SK-N-SH (cell line): ENCODE results near the gene OR9Q1. TPM values are rescaled to one million over a fixed set of nuclear protein-coding genes. Genes with fewer than 3 reads are reported as not detected.

Source experiments
- CTCF ChIA-PET: fragments of 300-600, 350-600 bp; formaldehyde crosslinking; extraction: SDS; loops from one replicate; lab custom pipeline; 2021; lab: Yijun Ruan, JAX
- POLR2A ChIA-PET: fragments of 350-600 bp; sonication (Branson Sonifier 250); formaldehyde crosslinking; extraction: SDS; loops from one replicate; lab custom pipeline; 2020; ENCODE audit warnings: antibody characterized with exemption, inconsistent platforms; lab: Yijun Ruan, JAX
- DNase-seq: peaks from one replicate; pipeline ENCODE4 v3.0.0; 2012
- H2AFZ ChIP-seq: fragments of 200-600 bp; sonication (generic); 2 replicates; pipeline ENCODE4 v1.8.1; 2016; ENCODE audit warnings: antibody characterized with exemption, mild to moderate bottlenecking, low read depth
- H3F3A ChIP-seq: fragments of 200-600 bp; sonication (generic); replicated peaks from 2 replicates; pipeline ENCODE3; 2016; ENCODE audit warnings: antibody characterized with exemption, mild to moderate bottlenecking; ENCODE audit not compliant: insufficient read depth
- H3K27ac ChIP-seq, 2 experiments: fragments of 200-500 bp in 1 of 2; fragments of 200-600 bp in 1 of 2; sonication (Bioruptor generic) in 1 of 2; sonication (generic), shearing (Covaris generic) in 1 of 2; 2 replicates each; pipeline versions ENCODE4 v1.5.1 to v1.6.1; 2014 to 2016; ENCODE audit warnings: low read depth in 2 of 2, inconsistent platforms in 1 of 2, low read length in 1 of 2, mild to moderate bottlenecking in 1 of 2, mixed read lengths in 1 of 2
- H3K27me3 ChIP-seq: fragments of 200-600 bp; sonication (generic), shearing (Covaris generic); 2 replicates; pipeline ENCODE4 v1.6.1; 2016; ENCODE audit warnings: mixed run types; ENCODE audit not compliant: insufficient read depth
- H3K36me3 ChIP-seq, 2 experiments: fragments of 200-500 bp in 1 of 2; fragments of 200-600 bp in 1 of 2; sonication (Bioruptor generic) in 1 of 2; sonication (generic) in 1 of 2; replicated peaks in 1 of 2; 2 replicates each; pipeline versions ENCODE3 to v1.5.1; 2014 to 2016; ENCODE audit warnings: low read length in 1 of 2, mild to moderate bottlenecking in 1 of 2; ENCODE audit not compliant: insufficient read depth in 2 of 2, control insufficient read depth in 1 of 2
- H3K4me1 ChIP-seq, 2 experiments: fragments of 200-500 bp in 1 of 2; fragments of 200-600 bp in 1 of 2; sonication (Bioruptor generic) in 1 of 2; sonication (generic), shearing (Covaris generic) in 1 of 2; 2 replicates each; pipeline versions ENCODE4 v1.5.1 to v1.6.1; 2014 to 2016; ENCODE audit warnings: low read depth in 1 of 2, low read length in 1 of 2, mixed run types in 1 of 2; ENCODE audit not compliant: insufficient read depth in 2 of 2, control insufficient read depth in 1 of 2
- H3K4me2 ChIP-seq: fragments of 200-600 bp; sonication (generic), shearing (Covaris generic); 2 replicates; pipeline ENCODE4 v1.6.1; 2017; ENCODE audit warnings: mixed run types
- H3K4me3 ChIP-seq, 2 experiments: fragments of 200-500 bp in 1 of 2; fragments of 200-600 bp in 1 of 2; sonication (Bioruptor generic) in 1 of 2; sonication (generic), shearing (Covaris generic) in 1 of 2; 2 replicates each; pipeline versions ENCODE4 v1.5.1 to v1.8.1; 2014 to 2016; ENCODE audit warnings: low read depth in 2 of 2, inconsistent platforms in 1 of 2, low read length in 1 of 2, mild to moderate bottlenecking in 1 of 2, mixed read lengths in 1 of 2, moderate library complexity in 1 of 2
- H3K79me2 ChIP-seq: fragments of 200-600 bp; sonication (generic); 2 replicates; pipeline ENCODE4 v1.8.1; 2017; ENCODE audit warnings: mild to moderate bottlenecking; ENCODE audit not compliant: insufficient read depth
- H3K9ac ChIP-seq: fragments of 200-600 bp; sonication (generic); 2 replicates; pipeline ENCODE4 v1.6.1; 2017; ENCODE audit warnings: mixed run types
- H3K9me2 ChIP-seq: fragments of 200-600 bp; sonication (generic); 2 replicates; pipeline ENCODE4 v1.6.1; 2017; ENCODE audit warnings: mixed run types
- H3K9me3 ChIP-seq: fragments of 200-600 bp; sonication (generic); 2 replicates; pipeline ENCODE4 v1.6.1; 2017; ENCODE audit warnings: mixed run types, mild to moderate bottlenecking, moderate library complexity
- H4K20me1 ChIP-seq: fragments of 200-600 bp; sonication (generic); 2 replicates; pipeline ENCODE4 v1.6.1; 2017; ENCODE audit warnings: mild to moderate bottlenecking, mixed run types; ENCODE audit not compliant: insufficient read depth
- EZH2phosphoT487 ChIP-seq: fragments of 200-600 bp; sonication (generic); IDR thresholded peaks from 2 replicates; pipeline ENCODE4 v1.6.1; 2017; ENCODE audit warnings: low read depth, mixed run types, mild to moderate bottlenecking, antibody characterized with exemption, moderate library complexity, borderline replicate concordance
- IRF3 ChIP-seq: fragments of 150-350 bp; IDR thresholded peaks from 2 replicates; pipeline ENCODE4 v1.6.1; 2016; ENCODE audit warnings: mild to moderate bottlenecking, low read depth, low read length
- MEF2A ChIP-seq: IDR thresholded peaks from 2 replicates; pipeline ENCODE4 v1.4.0; 2012; ENCODE audit warnings: low read depth, borderline replicate concordance
- POLR2AphosphoS5 ChIP-seq: IDR thresholded peaks from 2 replicates; pipeline ENCODE4 v1.6.1; 2012; ENCODE audit warnings: low read depth, low read length
- RAD21 ChIP-seq: IDR thresholded peaks from 2 replicates; pipeline ENCODE4 v1.6.1; 2012; ENCODE audit warnings: mild to moderate bottlenecking, low read length
- REST ChIP-seq: IDR thresholded peaks from 2 replicates; pipeline ENCODE4 v1.6.1; 2012; ENCODE audit warnings: mild to moderate bottlenecking, low read depth, low read length, moderate library complexity
- RXRA ChIP-seq: IDR thresholded peaks from 2 replicates; pipeline ENCODE4 v1.4.0; 2012; ENCODE audit warnings: low read depth, mild to moderate bottlenecking, borderline replicate concordance
- TAF1 ChIP-seq: IDR thresholded peaks from 2 replicates; pipeline ENCODE4 v1.6.1; 2012; ENCODE audit warnings: low read depth, mild to moderate bottlenecking, low read length, moderate library complexity, borderline replicate concordance
- USF1 ChIP-seq: IDR thresholded peaks from 2 replicates; pipeline ENCODE4 v1.4.0; 2012; ENCODE audit warnings: low read depth, borderline replicate concordance
- WGBS: methylation state at CpG from one replicate; pipeline ENCODE4 v1.1.6; 2017; ENCODE audit warnings: low lambda C conversion rate; 5-methylcytosine and 5-hydroxymethylcytosine counted together
- polyA plus RNA-seq, 3 experiments: library from polyadenylated mRNA; depleted of rRNA; stranded (reverse); fragments of >200 nt; gene quantifications; 2 replicates each; pipeline ENCODE4 v1.2.3, GENCODE V29; 2012
- TF ChIP-seq, protein P1 (sequence below): fragments of 200-600 bp; sonication (generic); IDR thresholded peaks from 2 replicates; pipeline ENCODE4 v1.6.1; 2017; ENCODE audit warnings: antibody characterized with exemption, mild to moderate bottlenecking, moderate library complexity
- TF ChIP-seq, protein P2 (sequence below): IDR thresholded peaks from 2 replicates; pipeline ENCODE4; 2012

OR9Q1 gene
- polyA plus RNA-seq, 1 of the 3 experiments (the other 2 are of a cell fraction) = not detected

DNA sequence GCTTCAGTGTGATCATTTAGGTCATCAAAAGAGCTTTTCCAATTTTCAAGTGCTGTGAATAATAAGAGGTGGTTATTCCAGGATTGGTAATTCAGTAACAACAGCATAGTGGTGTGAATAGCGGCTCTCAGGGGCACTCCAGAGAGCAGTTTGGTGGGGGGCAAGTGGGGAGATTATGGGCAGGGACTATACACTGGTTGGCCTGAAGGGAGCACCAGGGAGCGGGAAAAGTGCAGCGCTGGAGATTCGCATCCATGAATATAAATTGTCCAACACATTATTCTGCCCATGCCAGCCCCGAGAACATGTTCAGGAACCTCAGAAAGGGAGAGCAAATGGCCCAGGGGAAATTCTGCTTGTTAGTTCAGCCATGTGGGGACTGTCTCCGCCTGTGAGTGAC, 45.0 kb downstream of the OR9Q1 start:
- H2AFZ ChIP-seq = no peak overlapping the region
- no peaks in the 10 kb centered on the region for H3K79me2 ChIP-seq
- H3K4me2 ChIP-seq = no peak overlapping the region
- H3K27ac ChIP-seq = no peak overlapping the region
- POLR2A ChIA-PET = no interaction called here
- no peaks in the 10 kb centered on the region for H4K20me1 ChIP-seq
- TF ChIP-seq RXRA (no peak), USF1 (no peak), IRF3 (no peak), EZH2phosphoT487 (no peak), MEF2A (no peak), TAF1 (no peak), POLR2AphosphoS5 (no peak), RAD21 (0 out of 2 replicates have a peak, but pooled peaks have one; percentile 15)
- TF ChIP-seq, protein P1, sequence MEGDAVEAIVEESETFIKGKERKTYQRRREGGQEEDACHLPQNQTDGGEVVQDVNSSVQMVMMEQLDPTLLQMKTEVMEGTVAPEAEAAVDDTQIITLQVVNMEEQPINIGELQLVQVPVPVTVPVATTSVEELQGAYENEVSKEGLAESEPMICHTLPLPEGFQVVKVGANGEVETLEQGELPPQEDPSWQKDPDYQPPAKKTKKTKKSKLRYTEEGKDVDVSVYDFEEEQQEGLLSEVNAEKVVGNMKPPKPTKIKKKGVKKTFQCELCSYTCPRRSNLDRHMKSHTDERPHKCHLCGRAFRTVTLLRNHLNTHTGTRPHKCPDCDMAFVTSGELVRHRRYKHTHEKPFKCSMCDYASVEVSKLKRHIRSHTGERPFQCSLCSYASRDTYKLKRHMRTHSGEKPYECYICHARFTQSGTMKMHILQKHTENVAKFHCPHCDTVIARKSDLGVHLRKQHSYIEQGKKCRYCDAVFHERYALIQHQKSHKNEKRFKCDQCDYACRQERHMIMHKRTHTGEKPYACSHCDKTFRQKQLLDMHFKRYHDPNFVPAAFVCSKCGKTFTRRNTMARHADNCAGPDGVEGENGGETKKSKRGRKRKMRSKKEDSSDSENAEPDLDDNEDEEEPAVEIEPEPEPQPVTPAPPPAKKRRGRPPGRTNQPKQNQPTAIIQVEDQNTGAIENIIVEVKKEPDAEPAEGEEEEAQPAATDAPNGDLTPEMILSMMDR = peak; percentile 36; the same call in 1 of the 2 replicates
- TF ChIP-seq, protein P2, sequence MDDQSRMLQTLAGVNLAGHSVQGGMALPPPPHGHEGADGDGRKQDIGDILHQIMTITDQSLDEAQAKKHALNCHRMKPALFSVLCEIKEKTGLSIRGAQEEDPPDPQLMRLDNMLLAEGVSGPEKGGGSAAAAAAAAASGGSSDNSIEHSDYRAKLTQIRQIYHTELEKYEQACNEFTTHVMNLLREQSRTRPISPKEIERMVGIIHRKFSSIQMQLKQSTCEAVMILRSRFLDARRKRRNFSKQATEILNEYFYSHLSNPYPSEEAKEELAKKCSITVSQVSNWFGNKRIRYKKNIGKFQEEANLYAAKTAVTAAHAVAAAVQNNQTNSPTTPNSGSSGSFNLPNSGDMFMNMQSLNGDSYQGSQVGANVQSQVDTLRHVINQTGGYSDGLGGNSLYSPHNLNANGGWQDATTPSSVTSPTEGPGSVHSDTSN = no peak
- WGBS = 13% methylated on average over 6 of the region's 6 CpGs
- CTCF ChIA-PET = no interaction called here
- H3K9ac ChIP-seq = no peak overlapping the region
- no peaks in the 10 kb centered on the region for H3K9me3 ChIP-seq
- no peaks in the 10 kb centered on the region for H3K36me3 ChIP-seq
- H3K9me2 ChIP-seq = no peaks in the 10 kb centered on the region
- no peaks in the 10 kb centered on the region for H3F3A ChIP-seq
- H3K4me3 ChIP-seq = no peak overlapping the region
- H3K4me1 ChIP-seq = no peaks in the 10 kb centered on the region
- peaks cover 14% of the 10 kb centered on the region; the same call in 1 of the 2 replicates for H3K27me3 ChIP-seq
- no peak for DNase-seq

GRCh38 chr11:58070585-58070984, 46.9 kb downstream of the OR9Q1 start:
- no peak overlapping the region for H3K4me3 ChIP-seq
- TF ChIP-seq RXRA (no peak), REST (no peak), TAF1 (no peak)
- no peaks in the 10 kb centered on the region for H3K9me3 ChIP-seq
- H3K4me2 ChIP-seq = no peak overlapping the region
- H3F3A ChIP-seq = no peaks in the 10 kb centered on the region
- no peaks in the 10 kb centered on the region for H3K36me3 ChIP-seq
- ChIA-PET CTCF (no interaction called here), POLR2A (no interaction called here)
- H3K4me1 ChIP-seq = no peaks in the 10 kb centered on the region
- H3K27me3 ChIP-seq = peaks cover 9% of the 10 kb centered on the region; the same call in 1 of the 2 replicates
- H3K9me2 ChIP-seq = no peaks in the 10 kb centered on the region
- no peaks in the 10 kb centered on the region for H3K79me2 ChIP-seq
- no peak overlapping the region for H3K9ac ChIP-seq
- H2AFZ ChIP-seq = no peak overlapping the region
- no peaks in the 10 kb centered on the region for H4K20me1 ChIP-seq
- no peak overlapping the region for H3K27ac ChIP-seq
- WGBS = 0% methylated on average over 1 of the region's 1 CpG
- DNase-seq = no peak
